Activated B cell treated with CpG ODN at 0.5 μM for 24 hours (primary cell): ENCODE measurements around the gene ZC3H10. TPM values are rescaled to one million over a fixed set of nuclear protein-coding genes. Genes with fewer than 3 reads are reported as not detected.

Source experiments
- ATAC-seq: fragments of 200-7000 bp; cut with Tn5 transposase; one replicate; pipeline ENCODE4 v1.10.0; 2021; ENCODE audit warnings: low read depth, mild to moderate bottlenecking, moderate library complexity
- CTCF ChIA-PET: fragments of 350-600 bp; sonication (Branson Sonifier 250); formaldehyde crosslinking; loops from one replicate; lab custom pipeline; 2021; ENCODE audit warnings: antibody characterized with exemption; lab: Charles Lee
- POLR2A ChIA-PET: fragments of 350-600 bp; sonication (Branson Sonifier 250); formaldehyde crosslinking; loops from one replicate; lab custom pipeline; 2021; ENCODE audit warnings: antibody characterized with exemption; lab: Charles Lee
- DNase-seq: peaks from one replicate; pipeline ENCODE4 v3.0.0; 2022
- H3K27ac Mint-ChIP-seq: one replicate; pipeline ENCODE4 v1.8.0; 2020; ENCODE audit warnings: mixed read lengths
- H3K27me3 Mint-ChIP-seq: one replicate; pipeline ENCODE4 v1.8.0; 2021; ENCODE audit warnings: mixed read lengths
- H3K36me3 Mint-ChIP-seq: one replicate; pipeline ENCODE4 v1.8.0; 2021; ENCODE audit warnings: low read depth, mixed read lengths
- H3K4me1 Mint-ChIP-seq: one replicate; pipeline ENCODE4 v1.8.0; 2021; ENCODE audit warnings: mixed read lengths
- H3K4me3 Mint-ChIP-seq: one replicate; pipeline ENCODE4 v1.8.0; 2020; ENCODE audit warnings: mild to moderate bottlenecking, mixed read lengths
- H3K9me3 Mint-ChIP-seq: one replicate; pipeline ENCODE4 v1.8.0; 2020; ENCODE audit warnings: mixed read lengths
- intact Hi-C: fragments of 100-400 bp; cut with micrococcal nuclease; formaldehyde crosslinking; loops from one replicate; pipeline ENCODE4 v1.15.1; 2024
- total RNA-seq: library from RNA; stranded (reverse); gene quantifications from 2 replicates; pipeline ENCODE4 v1.2.3, GENCODE V29; 2022
- TF ChIP-seq, protein P1 (sequence below): fragments of 200-600 bp; IDR thresholded peaks from one replicate; pipeline ENCODE4 v1.8.0; 2022; ENCODE audit warnings: antibody characterized with exemption, mild to moderate bottlenecking

Gene ZC3H10
- total RNA-seq, 1 donor from 2014 or later = 15.4 TPM

GRCh38 chr12:56124133-56124532 is 6.1 kb downstream of the ZC3H10 start:
- intact Hi-C loops = loop anchor here (10.0 kb wide), 1 partner anchor 471 kb away; no protein-coding TSS in a partner anchor

DNA sequence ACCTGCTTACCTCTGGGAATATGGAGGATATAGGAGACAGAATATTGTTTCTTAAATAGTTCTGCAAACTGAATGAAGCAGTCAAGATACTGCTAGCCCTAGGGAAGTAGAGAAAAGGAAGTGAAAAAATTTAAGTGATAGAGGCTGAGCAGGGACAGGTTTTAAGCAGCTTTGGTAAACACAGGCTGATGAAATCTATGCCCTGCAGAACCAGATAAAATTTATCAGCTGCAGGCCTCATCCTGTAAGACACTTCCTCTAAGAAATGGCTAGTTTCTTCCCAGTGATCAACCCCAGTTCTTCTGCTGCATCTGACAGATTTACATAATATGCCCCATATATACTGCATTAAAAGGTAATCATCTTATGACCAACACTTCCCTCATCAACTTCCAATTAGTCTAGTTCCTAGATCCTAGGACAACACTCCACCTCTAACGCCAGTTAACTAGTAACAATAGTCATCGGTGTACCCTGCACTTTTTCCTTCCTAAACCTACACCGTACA is 8.7 kb downstream of the ZC3H10 start:
- peaks cover 60% of the 10 kb centered on the region for H3K4me1 Mint-ChIP-seq
- ATAC-seq = peak; percentile 12
- peaks cover 44% of the 10 kb centered on the region for H3K36me3 Mint-ChIP-seq
- H3K27me3 Mint-ChIP-seq = no peaks in the 10 kb centered on the region
- TF ChIP-seq, protein P1, sequence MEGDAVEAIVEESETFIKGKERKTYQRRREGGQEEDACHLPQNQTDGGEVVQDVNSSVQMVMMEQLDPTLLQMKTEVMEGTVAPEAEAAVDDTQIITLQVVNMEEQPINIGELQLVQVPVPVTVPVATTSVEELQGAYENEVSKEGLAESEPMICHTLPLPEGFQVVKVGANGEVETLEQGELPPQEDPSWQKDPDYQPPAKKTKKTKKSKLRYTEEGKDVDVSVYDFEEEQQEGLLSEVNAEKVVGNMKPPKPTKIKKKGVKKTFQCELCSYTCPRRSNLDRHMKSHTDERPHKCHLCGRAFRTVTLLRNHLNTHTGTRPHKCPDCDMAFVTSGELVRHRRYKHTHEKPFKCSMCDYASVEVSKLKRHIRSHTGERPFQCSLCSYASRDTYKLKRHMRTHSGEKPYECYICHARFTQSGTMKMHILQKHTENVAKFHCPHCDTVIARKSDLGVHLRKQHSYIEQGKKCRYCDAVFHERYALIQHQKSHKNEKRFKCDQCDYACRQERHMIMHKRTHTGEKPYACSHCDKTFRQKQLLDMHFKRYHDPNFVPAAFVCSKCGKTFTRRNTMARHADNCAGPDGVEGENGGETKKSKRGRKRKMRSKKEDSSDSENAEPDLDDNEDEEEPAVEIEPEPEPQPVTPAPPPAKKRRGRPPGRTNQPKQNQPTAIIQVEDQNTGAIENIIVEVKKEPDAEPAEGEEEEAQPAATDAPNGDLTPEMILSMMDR = no peak
- peak overlapping the region; percentile 97 for H3K4me3 Mint-ChIP-seq
- CTCF ChIA-PET = interaction anchor here (0.7 to 6.0 kb wide), 11 partner anchors 8 to 337 kb away, joined by 3 to 59 read pairs (median 5); partner anchors contain the start of genes MYL6, MYL6B, SMARCC2 and ZC3H10
- POLR2A ChIA-PET = interaction anchor here (0.6 to 6.3 kb wide), 17 partner anchors 10 to 297 kb away, joined by 3 to 104 read pairs (median 7); partner anchors contain the start of genes CS, DNAJC14, MYL6 and MYL6B
- DNase-seq = no peak
- no peaks in the 10 kb centered on the region for H3K9me3 Mint-ChIP-seq
- intact Hi-C loops = loop anchor here (1.0 to 10.0 kb wide), 8 partner anchors 8 to 985 kb away; partner anchors contain the start of genes CS, MYL6, NABP2 and SMARCC2
- peak overlapping the region; percentile 98 for H3K27ac Mint-ChIP-seq

More at GRCh38 chr12:56124133-56124532, 6.1 kb downstream of the ZC3H10 start:
- CTCF ChIA-PET = interaction anchor here (1.3 to 6.0 kb wide), 4 partner anchors 65 to 340 kb away, joined by 3 to 59 read pairs (median 4); partner anchors contain the start of genes ANKRD52 and SMARCC2
- H3K9me3 Mint-ChIP-seq = no peaks in the 10 kb centered on the region
- ATAC-seq (no peak), DNase-seq (no peak)
- peaks cover 47% of the 10 kb centered on the region for H3K36me3 Mint-ChIP-seq
- POLR2A ChIA-PET = interaction anchor here (0.6 to 6.3 kb wide), 6 partner anchors 7 to 65 kb away, joined by 3 to 104 read pairs (median 4); partner anchors contain the start of genes MYL6B, PA2G4, RPL41 and SMARCC2
- H3K4me1 Mint-ChIP-seq = peaks cover 46% of the 10 kb centered on the region
- no peak overlapping the region for H3K4me3 Mint-ChIP-seq
- TF ChIP-seq, protein P1 = no peak
- H3K27ac Mint-ChIP-seq = peak overlapping the region; percentile 50
- H3K27me3 Mint-ChIP-seq = no peaks in the 10 kb centered on the region

DNA sequence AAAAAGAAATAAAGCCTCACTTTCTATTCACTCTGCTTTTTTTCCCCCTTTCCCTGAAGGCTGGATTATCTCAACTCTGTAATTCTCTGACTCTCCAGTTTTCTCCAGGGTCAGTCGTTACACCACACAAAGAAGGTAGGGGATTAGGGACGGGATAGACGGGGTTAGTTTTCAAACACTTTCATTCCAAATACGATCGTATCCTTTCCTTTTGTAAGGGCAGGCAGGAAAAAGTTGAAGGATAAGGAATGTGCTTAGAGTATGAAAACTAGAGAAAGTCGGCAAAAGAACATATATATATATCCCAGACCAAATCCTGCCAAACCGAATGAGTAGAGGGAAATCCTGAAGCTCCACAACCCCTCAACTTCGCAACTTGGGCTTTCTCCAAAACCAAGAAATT is 9.4 kb downstream of the ZC3H10 start:
- Mint-ChIP-seq H3K9me3 (no peaks in the 10 kb centered on the region), H3K27ac (peak overlapping the region; percentile 98), H3K4me3 (peak overlapping the region; percentile 97), H3K36me3 (peaks cover 46% of the 10 kb centered on the region), H3K27me3 (no peaks in the 10 kb centered on the region), H3K4me1 (peaks cover 67% of the 10 kb centered on the region)
- CTCF ChIA-PET = interaction anchor here (1.1 to 6.0 kb wide), 6 partner anchors 9 to 336 kb away, joined by 3 to 59 read pairs (median 6); partner anchors contain the start of genes RNF41, SMARCC2 and ZC3H10
- POLR2A ChIA-PET = interaction anchor here (0.5 to 6.3 kb wide), 31 partner anchors 10 to 1837 kb away, joined by 3 to 104 read pairs (median 4); partner anchors contain the start of genes ANKRD52, CNPY2, CS and IL23A
- ATAC-seq (no peak), DNase-seq (no peak)
- TF ChIP-seq, protein P1 = no peak
- intact Hi-C loops = loop anchor here (10.0 kb wide), 1 partner anchor 467 kb away; no protein-coding TSS in a partner anchor

DNA sequence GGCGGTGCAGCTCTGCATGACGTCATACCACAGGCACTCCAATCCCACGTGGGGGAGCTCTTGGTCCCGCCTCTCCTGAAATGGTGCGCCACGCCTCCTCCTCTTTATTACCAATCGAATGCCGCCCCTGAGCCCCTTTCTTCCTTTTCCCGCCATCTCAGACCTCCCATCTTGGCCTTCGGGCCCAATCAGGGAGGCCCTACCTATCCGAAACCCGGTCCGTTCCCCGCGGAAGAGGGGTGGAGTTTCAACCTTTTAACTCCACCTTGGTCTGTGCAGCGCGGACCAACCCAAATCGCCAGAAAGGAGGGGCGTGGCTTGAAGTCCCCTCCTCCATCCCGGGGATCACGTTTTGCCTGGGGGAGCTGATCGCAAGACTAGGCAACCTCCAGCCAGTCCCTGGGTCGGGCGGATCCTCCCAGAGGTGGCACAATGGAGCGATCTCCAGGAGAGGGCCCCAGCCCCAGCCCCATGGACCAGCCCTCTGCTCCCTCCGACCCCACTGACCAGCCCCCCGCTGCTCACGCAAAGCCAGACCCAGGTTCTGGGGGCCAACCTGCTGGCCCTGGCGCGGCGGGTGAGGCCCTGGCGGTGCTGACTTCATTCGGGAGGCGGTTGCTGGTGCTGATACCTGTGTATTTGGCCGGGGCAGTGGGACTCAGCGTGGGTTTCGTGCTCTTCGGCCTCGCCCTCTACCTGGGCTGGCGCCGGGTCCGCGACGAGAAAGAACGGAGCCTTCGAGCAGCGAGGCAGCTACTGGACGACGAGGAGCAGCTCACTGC is 10.0 kb downstream of the ZC3H10 start, which contains the start of gene ESYT1:
TSS of gene ESYT1 (plus strand) at position 380 of the 782 bp plus-strand sequence. CDS start at position 433, 53 bp downstream.
- ATAC-seq (peak; percentile 86), DNase-seq (peak; percentile 83)
- ChIA-PET POLR2A (interaction anchor here (0.5 to 6.3 kb wide), 36 partner anchors 9 to 1837 kb away, joined by 3 to 104 read pairs (median 4); partner anchors contain the start of genes ANKRD52, CNPY2, CS and IL23A), CTCF (interaction anchor here (1.1 to 6.0 kb wide), 6 partner anchors 9 to 336 kb away, joined by 3 to 59 read pairs (median 6); partner anchors contain the start of genes RNF41, SMARCC2 and ZC3H10)
- H3K9me3 Mint-ChIP-seq = no peaks in the 10 kb centered on the region
- peaks cover 69% of the 10 kb centered on the region for H3K4me1 Mint-ChIP-seq
- H3K36me3 Mint-ChIP-seq = peaks cover 47% of the 10 kb centered on the region
- H3K27me3 Mint-ChIP-seq = no peaks in the 10 kb centered on the region
- peak within 1 kb of the TSS; percentile 97 for H3K4me3 Mint-ChIP-seq
- intact Hi-C loops = loop anchor here (1.0 to 10.0 kb wide), 3 partner anchors 24 to 467 kb away; partner anchors contain the start of genes MYL6B and PA2G4
- H3K27ac Mint-ChIP-seq = peak within 1 kb of the TSS; percentile 98
- TF ChIP-seq, protein P1 = no peak
